Smooth muscle cell (in vitro differentiated cells): ENCODE measurements around the gene SORCS3. TPM values are rescaled to one million over a fixed set of nuclear protein-coding genes. Genes with fewer than 3 reads are reported as not detected.

Experiments used
- DNase-seq: peaks from one replicate; lab custom pipeline; 2025; ENCODE audit not compliant: unreplicated experiment; lab: John Stamatoyannopoulos, UW
- H2AFZ ChIP-seq: fragments of 200-600 bp; sonication (generic); 2 replicates; pipeline ENCODE4 v1.6.0; 2016; ENCODE audit warnings: antibody characterized with exemption, low read depth, mild to moderate bottlenecking
- H3F3A ChIP-seq: fragments of 200-600 bp; sonication (generic); 2 replicates; pipeline ENCODE4 v1.6.0; 2017; ENCODE audit warnings: antibody characterized with exemption, low read depth
- H3K27ac ChIP-seq: fragments of 200-600 bp; sonication (generic); 2 replicates; pipeline ENCODE4 v1.5.1; 2016; ENCODE audit warnings: low read depth, mild to moderate bottlenecking
- H3K27me3 ChIP-seq: fragments of 200-600 bp; sonication (generic); 2 replicates; pipeline ENCODE4 v1.6.1; 2016; ENCODE audit warnings: low read depth, mild to moderate bottlenecking
- H3K36me3 ChIP-seq: fragments of 200-600 bp; sonication (generic); 2 replicates; pipeline ENCODE4 v1.5.1; 2016; ENCODE audit warnings: low read depth
- H3K4me1 ChIP-seq: fragments of 200-600 bp; sonication (generic); 2 replicates; pipeline ENCODE4 v1.5.1; 2016; ENCODE audit warnings: low read depth
- H3K4me2 ChIP-seq: fragments of 200-600 bp; sonication (generic); 2 replicates; pipeline ENCODE4 v1.6.0; 2016; ENCODE audit warnings: mild to moderate bottlenecking
- H3K4me3 ChIP-seq: fragments of 200-600 bp; sonication (generic); 2 replicates; pipeline ENCODE4 v1.5.1; 2016; ENCODE audit warnings: mild to moderate bottlenecking
- H3K79me2 ChIP-seq: fragments of 200-600 bp; sonication (generic); 2 replicates; pipeline ENCODE4 v1.6.0; 2016; ENCODE audit warnings: low read depth, mild to moderate bottlenecking
- H3K9ac ChIP-seq: fragments of 200-600 bp; sonication (generic); 2 replicates; pipeline ENCODE4 v1.6.0; 2016; ENCODE audit warnings: low read depth
- H3K9me3 ChIP-seq: fragments of 200-600 bp; sonication (generic); replicated peaks from 2 replicates; pipeline ENCODE4 v1.5.1; 2016; ENCODE audit warnings: low read depth
- H4K20me1 ChIP-seq: fragments of 200-600 bp; sonication (generic); 2 replicates; pipeline ENCODE4 v1.6.0; 2016; ENCODE audit warnings: low read depth
- CTCF ChIP-seq: fragments of 200-600 bp; sonication (generic); IDR thresholded peaks from 2 replicates; pipeline ENCODE4 v1.5.1; 2017; ENCODE audit warnings: borderline replicate concordance, mild to moderate bottlenecking, antibody characterized with exemption; ENCODE audit not compliant: insufficient read depth, poor library complexity, severe bottlenecking
- WGBS: methylation state at CpG from one replicate; pipeline ENCODE4 v1.1.7; 2016; ENCODE audit warnings: low lambda C conversion rate; 5-methylcytosine and 5-hydroxymethylcytosine counted together
- polyA plus RNA-seq: library from polyadenylated mRNA; unstranded; fragments of >200 nt; fragmentation: Nextera tagmentation; extraction: Ambion mirVana; gene quantifications from 2 replicates; pipeline ENCODE4 v1.2.1, GENCODE V29; 2016
- total RNA-seq: library from RNA; depleted of rRNA; stranded (reverse); fragments of >200 nt; gene quantifications from 2 replicates; pipeline ENCODE4 v1.2.3, GENCODE V29; 2014

SORCS3 gene
- total and polyA plus RNA-seq, 2 experiments from 2014 or later, result not detected

GRCh38 chr10:104804880-104805279, 163.8 kb downstream of the SORCS3 start:
- no peaks in the 10 kb centered on the region for H3F3A ChIP-seq
- H3K9ac ChIP-seq, result no peak overlapping the region

GRCh38 chr10:104806801-104807200, 165.7 kb downstream of the SORCS3 start:
- Histone ChIP-seq H2AFZ (no peak overlapping the region), H3K4me3 (no peak overlapping the region), H3F3A (no peaks in the 10 kb centered on the region), H3K27me3 (no peaks in the 10 kb centered on the region), H3K9me3 (no peaks in the 10 kb centered on the region), H3K4me1 (no peaks in the 10 kb centered on the region), H3K36me3 (no peaks in the 10 kb centered on the region), H3K4me2 (no peak overlapping the region), H3K79me2 (no peaks in the 10 kb centered on the region), H4K20me1 (no peaks in the 10 kb centered on the region), H3K27ac (no peak overlapping the region), H3K9ac (no peak overlapping the region)
- DNase-seq, result no peak
- WGBS, result 82% methylated on average over 2 of the region's 2 CpGs
- no peak for TF ChIP-seq CTCF

More at GRCh38 chr10:104804880-104805279, 163.8 kb downstream of the SORCS3 start:
- Histone ChIP-seq H3K4me1 (no peaks in the 10 kb centered on the region), H3K36me3 (no peaks in the 10 kb centered on the region), H3K4me2 (no peak overlapping the region), H2AFZ (no peak overlapping the region), H3K27me3 (no peaks in the 10 kb centered on the region), H3K4me3 (no peak overlapping the region), H3K27ac (no peak overlapping the region), H3K79me2 (no peaks in the 10 kb centered on the region), H3K9me3 (no peaks in the 10 kb centered on the region), H4K20me1 (no peaks in the 10 kb centered on the region)
- WGBS, result 68% methylated on average over 1 of the region's 1 CpG
- no peak for TF ChIP-seq CTCF
- DNase-seq, result no peak

- WGBS, result 86% methylated on average over 7 of the region's 7 CpGs
- no peak overlapping the region for H3K27ac ChIP-seq
- H3K4me3 ChIP-seq, result no peak overlapping the region
- no peaks in the 10 kb centered on the region for H3F3A ChIP-seq
- H3K27me3 ChIP-seq, result no peaks in the 10 kb centered on the region
- DNase-seq, result no peak
- H3K36me3 ChIP-seq, result no peaks in the 10 kb centered on the region
- no peaks in the 10 kb centered on the region for H3K4me1 ChIP-seq
- no peaks in the 10 kb centered on the region for H4K20me1 ChIP-seq
- H2AFZ ChIP-seq, result no peak overlapping the region
- H3K9me3 ChIP-seq, result no peaks in the 10 kb centered on the region
- H3K4me2 ChIP-seq, result no peak overlapping the region
- no peaks in the 10 kb centered on the region for H3K79me2 ChIP-seq
- TF ChIP-seq CTCF, result no peak
- H3K9ac ChIP-seq, result no peak overlapping the region
Measured at GRCh38 chr10:104807581-104808310, 166.7 kb downstream of the SORCS3 start.
